ENCODE results near the gene TMEM82.

Gene TMEM82

DNA sequence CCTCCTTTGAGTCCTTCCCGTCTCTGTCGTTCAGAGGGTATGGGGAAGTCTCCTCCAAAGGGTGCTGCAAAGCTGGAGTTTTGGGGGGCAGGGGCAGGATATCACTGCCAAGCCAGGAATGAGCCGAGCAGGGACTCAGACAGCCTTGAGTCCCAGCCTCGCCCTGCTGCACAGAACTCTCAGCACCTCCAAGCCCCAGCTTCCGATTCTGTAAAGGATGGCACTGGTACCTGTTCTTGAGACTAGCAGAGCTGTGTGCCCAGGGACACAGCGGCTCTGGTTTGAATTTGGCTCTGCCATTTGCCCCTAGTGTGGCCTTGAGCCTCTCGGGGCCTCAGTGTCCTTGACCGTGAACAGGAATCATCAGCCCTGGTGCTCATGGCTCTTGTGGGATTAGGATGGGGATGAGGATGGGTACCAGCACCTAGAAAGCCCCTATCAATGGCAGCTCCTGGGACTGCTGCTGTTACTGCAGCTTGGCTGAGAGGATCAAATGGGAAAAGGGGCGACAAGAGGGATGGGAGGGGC is 14.8 kb downstream of the TMEM82 start:
- DNase-seq: no peak

DNA sequence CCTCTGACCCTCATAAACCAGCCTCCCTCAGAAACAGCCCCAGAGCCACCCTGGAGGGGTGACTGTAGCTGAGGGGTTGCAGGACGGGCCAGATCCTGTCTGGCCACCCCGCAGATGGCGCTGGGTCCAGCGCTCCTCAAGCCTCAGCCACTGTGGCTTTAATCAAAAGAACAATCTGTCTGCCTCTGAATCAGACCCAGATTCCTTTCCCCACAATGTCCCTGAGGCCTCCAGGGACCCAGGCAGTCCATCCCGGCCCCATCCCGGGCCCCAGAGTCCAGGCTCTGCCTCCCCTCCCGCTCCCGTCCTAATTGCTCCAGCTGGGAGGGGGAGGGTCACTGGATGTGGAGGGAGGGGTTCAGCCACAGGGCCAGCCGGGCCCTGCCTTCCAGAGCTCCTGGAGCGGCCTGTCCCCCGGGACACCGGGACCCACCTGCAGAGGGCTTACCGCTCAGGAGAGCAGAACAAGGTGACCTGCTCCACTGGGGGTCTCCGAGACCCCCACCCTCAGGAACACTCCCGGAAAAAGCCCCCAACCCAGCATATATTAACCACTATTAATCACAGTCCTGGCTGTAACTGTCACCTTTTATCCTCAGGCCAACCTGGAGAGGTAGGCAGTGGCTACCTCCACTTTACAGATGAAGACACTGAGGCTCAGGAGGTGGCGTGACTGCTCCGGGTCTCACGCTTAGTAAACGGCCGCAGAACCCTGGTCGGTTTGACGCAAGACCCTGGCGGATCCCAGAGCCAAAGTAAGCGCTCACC is 15.5 kb downstream of the TMEM82 start:
- peak; percentile 48 for DNase-seq

DNA sequence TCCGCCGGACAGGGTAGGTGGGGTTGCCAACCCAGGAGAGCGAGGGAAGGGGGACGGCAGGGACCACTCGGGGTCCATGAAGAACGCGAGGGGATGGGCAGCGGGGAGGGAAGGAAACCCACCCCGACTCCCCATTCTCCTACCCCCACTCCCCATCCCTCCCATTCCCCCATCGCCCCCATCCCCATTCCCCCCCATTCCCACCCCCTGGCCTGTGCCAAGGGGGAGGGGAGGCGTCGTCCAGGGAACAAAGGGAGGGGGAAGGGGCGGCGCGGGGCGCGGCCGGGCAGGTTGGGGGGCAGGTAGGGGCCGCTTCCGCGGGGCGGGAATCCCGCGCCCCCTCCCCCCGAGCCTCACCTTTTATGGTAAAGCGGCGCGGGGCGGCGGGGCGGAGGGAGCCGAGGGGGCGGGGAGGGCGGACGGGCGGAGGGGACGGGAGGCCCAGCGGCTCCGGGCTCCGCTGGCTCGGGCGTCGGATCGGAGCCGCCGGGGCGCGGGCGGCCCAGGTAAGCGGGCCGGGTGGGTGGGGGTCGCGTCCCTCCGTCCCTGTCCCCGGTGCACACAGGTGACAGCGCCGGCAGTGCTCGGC is 16.1 kb downstream of the TMEM82 start, which contains the start of gene FBLIM1:
Gene FBLIM1 (plus strand): TSS at position 453 of the 589 bp plus-strand sequence. CDS start 6,189 bp downstream, outside the sequence.
- DNase-seq: peak; percentile 41

DNA sequence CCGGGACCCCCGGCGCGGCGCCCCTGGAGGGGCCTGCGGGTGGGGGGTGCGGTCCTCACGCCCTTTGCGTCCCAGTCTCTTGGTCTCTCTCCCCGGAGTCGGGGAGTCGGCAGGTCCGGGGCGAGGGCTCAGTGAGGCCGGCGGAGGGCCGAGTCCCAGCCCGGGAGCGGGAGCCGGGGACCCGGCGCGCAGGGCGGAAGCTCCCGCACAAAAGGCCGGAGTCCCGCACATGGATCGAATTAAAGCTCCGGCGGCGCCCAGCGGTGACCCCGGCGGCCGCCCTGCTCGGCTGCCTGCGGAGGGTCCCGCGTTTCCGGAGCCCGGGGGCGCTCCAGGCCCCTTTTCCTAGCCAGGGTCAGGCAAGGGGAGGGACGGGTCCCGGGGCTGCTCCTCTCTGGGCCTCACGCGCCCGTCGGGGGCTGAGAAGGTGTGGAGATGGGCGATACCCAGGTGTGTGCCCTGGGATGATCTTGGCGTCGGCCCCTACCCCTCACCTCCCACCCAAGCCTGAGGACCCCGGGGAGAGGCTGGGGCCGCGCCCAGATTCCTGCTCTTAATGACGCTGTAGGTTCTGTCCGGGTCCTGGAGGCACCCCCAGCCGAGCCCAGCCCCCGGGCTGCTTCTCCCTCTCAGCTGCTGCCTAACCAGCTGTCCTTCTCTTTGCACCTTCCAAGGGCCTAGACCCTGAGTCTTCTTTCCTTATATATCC is 16.8 kb downstream of the TMEM82 start:
- DNase-seq: peak; percentile 25

DNA sequence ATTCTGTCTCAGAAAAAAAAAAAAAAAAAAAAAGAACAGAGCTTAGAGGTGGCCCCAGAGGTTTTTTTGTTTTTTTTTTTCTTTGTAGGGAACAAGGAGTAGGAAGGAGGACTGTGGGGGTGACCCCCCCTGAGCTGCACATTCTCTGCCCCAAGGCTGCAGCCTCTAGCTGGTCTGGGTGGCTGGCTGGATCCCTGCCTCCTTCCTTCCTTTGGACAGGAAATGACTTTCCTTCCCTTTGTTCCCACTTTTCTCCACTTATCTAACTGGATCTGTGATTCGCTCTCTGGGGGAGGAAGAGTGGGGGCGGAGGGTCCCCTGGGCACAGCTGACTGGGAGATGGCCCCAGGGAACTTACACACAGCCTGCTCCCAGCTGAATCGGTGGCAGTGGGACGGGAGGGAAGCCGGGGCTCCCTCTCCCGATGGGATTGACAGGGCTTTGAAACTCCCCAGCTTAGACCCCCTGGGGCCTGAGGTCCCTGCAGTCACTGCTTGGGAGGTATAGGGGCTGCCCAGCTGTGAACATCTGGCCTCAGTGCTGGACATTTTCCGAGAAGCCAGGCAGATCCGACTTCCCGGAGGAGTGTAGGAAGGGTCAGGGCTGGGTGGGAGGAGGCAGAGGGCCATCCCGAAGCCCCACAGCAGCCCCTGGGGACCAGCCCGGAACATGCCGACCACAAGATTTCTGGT is 18.4 kb downstream of the TMEM82 start:
- peak; percentile 70 for DNase-seq

DNA sequence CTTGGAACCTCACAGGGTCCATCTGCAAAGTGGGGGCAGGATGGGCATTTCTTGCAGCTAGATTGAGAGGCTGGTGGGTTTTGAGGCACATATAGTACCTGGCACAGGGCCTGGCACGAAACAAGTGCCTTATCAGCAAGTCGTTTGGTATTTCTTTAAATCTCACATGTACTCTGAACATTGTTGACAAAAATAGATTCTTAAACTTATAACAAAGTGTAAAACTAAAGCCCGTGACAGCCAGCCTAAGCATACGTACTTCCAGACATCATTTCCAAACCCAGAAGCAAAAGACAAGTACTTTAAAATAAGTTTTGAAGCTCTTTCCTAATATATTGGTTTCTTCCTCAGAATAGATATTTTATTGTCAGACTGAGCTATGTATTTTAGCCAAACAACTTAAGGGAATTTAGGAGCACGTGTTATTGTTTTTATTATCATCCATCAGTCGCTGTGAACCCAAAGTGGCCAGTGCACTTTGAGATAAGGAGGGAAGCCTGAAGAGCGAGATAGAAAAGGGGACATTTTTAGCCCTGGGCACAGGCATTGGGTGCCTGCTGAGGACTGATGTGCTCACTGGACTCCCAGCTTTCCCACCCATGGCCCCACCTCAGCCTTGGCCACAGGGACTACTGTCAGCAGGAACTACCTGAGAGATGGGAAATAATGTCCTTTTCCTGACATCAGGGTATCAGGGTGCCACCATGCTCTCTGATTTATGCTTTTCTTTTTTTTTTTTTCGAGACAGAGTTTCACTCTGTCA is 19.2 kb downstream of the TMEM82 start:
- no peak for DNase-seq

DNA sequence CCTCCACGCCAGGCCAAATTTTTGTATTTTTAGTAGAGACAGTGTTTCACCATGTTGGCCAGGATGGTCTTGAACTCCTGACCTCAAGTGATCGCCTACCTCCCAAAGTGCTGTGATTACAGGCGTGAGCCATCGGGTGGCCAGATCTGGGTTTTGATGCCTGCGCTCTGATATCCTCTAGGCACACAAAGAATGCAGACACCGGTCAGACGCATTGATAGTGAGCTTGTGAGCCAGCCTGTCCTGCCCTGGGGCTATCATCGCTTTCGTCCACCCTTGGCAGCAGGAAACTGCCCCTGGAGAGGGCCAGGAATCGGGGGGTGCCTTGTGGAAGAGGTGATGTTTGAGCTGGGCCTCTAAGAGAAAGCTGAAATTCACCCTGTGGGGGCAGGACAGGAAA is 20.2 kb downstream of the TMEM82 start:
- no peak for DNase-seq

DNA sequence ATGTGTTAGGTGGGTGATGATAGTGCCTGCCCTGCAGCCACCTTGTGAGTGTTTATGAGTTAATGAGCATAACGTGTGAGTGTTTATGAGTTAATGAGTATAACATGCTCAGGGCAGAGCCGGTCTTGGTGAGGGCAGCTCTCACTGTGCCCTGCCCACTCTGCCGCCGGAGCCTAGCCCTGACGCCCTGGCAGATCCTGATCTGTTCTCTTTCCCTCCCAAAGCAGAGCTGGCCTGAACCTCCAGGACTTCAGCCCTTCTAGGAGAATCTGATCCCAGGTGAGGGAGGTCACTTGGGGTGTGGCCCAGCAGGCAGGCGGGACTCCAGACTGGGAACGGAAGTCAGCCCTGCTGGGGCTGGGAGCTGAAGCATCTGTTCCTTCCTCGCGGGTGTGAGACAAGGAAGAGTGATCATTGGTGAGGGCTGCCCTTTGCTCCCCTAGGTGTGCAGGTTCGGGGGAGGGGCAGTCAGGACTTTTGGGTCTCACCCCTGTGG is 22.0 kb downstream of the TMEM82 start:
- DNase-seq: no peak

DNA sequence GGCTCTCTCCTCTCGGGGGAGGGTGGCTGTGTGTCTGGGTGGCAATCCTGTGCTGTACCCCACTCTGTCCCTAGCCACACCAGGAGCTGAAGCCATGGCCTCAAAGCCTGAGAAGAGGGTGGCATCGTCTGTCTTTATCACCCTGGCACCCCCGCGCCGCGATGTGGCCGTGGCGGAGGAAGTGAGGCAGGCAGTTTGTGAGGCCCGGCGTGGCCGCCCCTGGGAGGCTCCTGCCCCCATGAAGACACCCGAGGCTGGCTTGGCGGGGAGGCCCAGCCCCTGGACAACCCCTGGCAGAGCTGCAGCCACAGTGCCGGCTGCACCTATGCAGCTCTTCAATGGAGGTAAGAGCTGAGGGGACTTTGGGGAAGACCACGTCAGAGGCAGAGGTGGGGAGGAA is 22.6 kb downstream of the TMEM82 start:
- no peak for DNase-seq

DNA sequence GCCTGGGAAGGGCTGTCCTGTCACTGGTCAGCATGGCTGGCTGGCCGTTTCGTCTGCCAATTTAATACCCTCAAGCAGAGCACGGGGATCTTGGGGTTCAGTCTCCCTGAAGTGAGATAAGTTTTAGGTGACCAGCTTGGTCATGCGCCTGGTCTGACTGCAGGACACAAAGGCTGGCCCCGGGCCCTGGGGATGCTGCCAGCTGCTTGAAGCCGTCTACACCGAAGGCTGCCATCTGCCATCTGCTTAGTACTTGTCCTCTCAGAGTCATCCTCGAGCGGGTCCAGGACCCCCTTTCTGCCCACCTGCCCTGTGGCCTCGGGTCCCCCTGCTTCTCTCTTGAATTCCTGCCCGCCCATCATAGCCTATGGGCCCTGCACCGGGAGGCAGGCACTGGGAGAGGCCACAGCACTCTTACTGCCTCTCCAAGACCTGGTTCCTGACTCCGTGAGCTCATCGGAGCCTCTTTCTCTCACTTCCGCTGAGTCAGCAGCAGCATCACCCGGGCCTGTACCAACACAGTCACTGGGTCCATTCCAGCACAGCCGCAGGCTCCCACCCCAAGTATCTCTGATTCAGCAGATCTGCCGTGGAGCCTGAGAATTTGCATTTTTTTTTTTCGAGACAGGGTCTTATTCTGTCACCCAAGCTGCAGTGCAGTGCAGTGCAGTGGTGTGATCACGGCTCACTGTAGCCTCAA is 23.3 kb downstream of the TMEM82 start:
- peak; percentile 41 for DNase-seq

DNA sequence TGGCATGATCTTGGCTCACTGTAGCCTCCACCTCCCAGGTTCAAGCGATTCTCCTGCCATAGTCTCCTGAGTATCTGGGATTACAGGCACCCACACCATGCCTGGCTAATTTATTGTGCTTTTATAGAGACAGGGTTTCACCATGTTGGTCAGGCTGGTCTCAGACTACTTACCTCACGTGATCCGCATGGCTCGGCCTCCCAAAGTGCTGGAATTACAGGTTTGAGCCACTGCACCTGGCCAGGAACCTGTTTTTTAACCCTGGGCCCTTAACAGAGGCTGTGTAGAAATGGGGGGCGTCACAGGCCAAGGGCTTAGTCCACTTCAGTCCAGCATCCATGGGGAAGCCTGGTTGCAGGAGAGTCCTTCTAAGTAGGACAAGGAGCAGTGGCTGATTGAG is 25.6 kb downstream of the TMEM82 start:
- DNase-seq: no peak

DNA sequence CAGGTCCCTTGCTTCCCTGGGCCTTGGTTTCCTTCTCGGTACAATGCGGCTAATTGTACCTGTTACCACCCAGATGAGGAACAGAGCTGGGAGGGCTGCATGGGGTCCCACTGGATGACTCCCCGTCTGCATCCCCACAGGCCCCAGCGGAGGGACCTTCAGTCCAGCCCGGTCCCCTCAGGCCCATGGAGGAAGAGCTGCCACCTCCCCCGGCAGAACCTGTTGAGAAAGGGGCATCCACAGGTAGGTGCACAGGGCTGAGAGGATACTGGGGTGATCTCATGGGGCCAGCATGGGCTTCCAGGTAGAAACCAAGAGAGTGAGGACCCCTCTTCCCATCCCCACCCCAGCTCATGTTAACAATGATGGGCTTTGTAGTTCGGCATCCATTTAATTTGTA is 26.1 kb downstream of the TMEM82 start:
- no peak for DNase-seq

DNA sequence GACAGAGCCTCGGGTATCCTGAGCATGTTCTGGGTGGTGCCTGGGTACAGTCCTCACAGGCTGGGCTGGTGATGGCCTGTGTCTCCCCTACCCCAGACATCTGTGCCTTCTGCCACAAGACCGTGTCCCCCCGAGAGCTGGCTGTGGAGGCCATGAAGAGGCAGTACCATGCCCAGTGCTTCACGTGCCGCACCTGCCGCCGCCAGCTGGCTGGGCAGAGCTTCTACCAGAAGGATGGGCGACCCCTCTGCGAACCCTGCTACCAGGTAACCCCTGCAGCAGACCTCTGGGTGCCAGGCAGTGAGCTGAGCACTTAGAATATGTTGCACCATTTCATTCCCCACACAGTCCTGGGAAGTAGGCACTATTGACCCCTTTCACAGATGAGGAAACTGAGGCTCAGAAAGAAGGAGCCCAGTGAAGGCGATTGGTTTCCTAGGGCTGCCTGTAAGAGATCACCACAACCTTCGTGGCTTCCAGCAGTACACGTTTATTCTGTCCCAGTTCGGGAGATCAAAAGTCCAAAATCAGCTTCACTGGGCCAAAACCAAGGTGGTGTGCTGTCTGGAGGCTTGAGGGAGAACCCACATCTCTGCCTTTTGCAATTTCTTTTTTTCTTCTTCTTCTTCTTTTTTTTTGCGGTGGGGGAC is 28.1 kb downstream of the TMEM82 start:
- no peak for DNase-seq

DNA sequence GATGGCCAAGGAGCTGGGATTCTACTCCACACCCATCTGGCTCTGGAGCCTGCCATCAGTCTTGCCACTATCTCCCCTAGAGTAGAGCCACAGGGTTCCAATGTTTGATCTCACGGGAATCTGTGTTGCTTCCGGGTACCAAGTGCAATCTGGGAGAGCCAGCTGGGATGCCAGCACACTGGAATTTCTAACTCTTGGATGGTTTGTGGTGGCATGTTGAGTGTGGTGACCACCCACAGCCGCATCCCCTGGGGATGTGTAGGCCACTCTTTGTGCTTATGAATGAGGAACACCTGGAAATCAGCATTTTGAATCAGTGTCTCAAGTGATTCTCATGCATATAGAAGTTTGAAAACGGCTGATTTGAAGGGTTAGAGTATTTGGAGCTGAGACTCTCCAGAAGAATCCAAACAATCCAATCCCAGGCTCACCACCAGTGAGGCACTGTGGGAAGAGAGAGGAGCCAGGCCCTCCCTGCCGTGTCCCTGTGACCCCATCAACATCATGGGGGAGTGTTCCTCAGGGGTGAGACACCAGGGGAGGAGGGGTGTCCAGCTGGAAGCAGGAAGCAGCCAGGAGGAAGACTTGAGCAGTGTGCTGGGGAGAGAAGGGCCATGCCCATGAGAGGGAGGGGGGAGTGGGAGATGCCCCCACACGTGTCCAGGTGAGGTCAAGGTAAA is 29.7 kb downstream of the TMEM82 start:
- DNase-seq: no peak

DNA sequence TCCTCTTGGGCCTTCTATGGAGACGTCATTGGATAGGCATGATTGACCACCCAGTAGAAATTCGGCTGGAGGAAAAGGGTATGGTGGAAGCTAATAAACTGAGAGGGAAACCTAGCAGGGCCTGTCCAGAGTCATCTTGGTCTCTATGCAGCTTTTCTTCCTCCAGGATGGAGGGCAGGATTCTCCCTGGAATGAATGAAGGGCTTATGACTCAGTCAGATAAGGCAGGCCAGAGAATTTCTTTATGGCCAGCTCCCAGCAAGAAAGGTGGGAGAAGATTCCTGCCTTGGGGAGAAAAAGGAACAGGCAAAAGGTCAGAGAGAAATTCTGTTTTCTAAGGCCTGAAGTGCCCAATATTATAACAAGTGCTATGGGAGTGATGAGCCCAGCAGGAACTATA is 33.4 kb downstream of the TMEM82 start:
- DNase-seq: no peak

DNA sequence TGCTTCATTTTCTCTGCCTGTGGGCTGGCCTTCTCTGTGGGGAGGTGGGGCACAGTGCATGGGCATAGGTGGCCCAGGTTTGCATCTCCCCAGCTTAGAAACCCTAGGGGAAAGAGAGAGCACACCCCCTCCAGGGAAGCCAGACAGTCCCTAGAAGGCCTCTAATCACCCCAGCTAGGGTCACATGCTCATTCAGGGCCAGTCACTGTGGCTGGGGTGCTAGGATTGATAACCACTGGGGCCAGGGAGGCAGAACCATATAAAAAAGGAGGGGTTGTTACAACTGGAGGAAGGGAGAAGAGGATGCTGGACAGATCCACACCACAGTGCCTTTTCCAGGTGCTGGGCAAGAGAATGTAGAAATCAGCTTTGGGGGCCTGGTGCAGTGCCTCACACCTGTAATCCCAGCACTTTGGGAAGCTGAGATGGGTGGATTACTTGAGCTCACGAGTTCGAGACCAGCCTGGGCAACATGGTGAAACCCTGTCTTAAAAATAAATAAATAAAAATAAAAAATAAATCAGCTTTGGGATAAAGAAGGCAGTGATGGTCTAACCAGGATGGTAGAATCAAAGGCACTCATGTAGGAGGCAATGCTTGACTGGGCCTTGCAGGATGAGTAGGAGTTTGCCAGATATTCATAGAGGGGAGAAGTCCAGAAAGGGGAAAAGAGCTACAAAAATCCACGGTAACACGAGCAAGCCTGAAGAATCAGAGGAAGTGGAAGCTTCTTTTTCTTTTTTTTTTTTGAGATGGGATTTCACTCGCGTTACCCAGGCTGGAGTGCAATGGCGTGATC is 35.8 kb downstream of the TMEM82 start:
- no peak for DNase-seq

DNA sequence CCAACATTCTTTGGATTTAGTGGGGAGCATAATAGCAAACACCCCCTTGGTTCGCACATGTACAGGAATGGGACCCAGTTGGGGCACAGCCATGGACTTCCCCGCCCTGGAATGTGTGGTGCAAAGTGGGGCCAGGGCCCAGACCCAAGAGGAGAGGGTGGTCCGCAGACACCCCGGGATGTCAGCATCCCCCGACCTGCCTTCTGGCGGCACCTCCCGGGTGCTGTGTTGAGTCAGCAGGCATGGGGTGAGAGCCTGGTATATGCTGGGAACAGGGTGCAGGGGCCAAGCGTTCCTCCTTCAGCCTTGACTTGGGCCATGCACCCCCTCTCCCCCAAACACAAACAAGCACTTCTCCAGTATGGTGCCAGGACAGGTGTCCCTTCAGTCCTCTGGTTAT is 43.4 kb downstream of the TMEM82 start:
- no peak for DNase-seq

DNA sequence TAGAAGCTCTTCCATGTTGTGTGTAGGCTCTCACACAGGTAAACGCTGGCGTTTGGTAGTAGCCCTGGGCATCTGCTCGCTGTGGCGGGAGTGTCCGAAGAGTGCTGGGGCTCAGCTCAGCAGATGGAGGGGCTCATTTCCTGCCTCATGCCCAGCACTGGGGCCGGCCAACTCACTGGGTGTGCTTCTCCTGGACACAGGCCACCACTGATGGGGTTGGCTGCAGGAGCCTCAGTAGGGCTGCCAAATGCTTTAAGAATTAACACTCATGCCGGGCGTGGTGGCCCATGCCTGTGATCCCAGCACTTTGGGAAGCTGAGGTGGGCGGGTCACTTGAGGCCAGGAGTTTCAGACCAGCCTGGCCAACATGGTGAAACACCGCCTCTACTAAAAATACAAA is 44.3 kb downstream of the TMEM82 start:
- DNase-seq: no peak

DNA sequence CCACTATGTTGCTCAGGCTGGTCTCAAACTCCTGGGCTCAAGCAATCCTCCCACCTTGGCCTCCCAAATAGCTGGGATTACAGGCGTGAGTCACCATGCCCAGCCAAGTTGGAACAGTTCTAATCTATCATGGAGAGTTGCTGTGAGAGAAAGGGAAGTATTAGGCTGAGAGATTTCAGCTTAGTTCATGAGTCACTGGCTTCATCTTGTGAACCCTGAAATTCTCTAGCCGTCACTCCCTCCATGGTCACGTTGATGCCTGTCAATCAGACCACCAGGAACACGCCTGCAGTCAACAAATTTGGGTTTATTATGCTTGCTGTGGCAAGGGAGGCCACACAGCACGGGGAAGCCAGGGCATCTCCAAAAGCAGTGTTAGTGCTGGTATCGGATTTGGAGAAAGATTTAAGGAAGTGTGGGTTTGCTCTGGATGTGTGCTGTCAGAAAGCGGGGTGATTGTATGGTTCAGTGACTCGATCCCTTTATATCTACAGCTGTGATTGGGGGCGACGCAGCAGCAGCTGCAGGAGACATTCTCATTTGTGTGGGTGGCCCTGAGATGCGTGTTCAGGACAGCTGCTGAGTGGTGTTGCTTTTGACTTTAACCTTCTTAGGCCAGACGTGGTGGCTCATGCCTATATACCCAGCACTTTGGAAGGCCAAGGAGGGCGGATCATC is 46.5 kb downstream of the TMEM82 start:
- DNase-seq: peak; percentile 44

Data from fibroblast of skin of abdomen (primary cell).